ENCODE measurements around the gene NPPA. TPM values are rescaled to one million over a fixed set of nuclear protein-coding genes. Genes with fewer than 3 reads are reported as not detected.

The NPPA gene
- total and polyA plus RNA-seq, 9 of the 15 experiments (the other 6 are each of a cell fraction or from before 2014, with no cell fraction given): not detected

DNA sequence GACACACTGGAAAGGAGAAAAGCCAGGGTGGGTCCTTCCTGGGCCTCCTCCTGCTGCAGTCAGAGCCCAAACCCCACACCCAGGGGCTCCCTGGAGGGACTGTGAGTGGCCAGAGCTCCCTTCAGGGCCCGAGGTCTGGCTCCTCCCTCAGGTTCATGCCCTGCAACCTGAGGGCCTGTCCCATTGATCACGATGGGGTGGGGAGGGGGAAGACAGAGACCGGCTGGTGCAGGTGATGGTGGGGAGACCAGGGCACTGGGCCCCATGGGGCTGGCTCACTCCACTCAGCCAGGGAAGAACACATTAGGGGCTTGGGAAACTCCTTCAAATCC is 41.3 kb upstream of the NPPA start:
- Histone ChIP-seq H3K9ac (ENCODE audit: insufficient read depth in 1 of 2, low read depth in 2 of 2, low read length in 2 of 2) (peak overlapping the region in 1 of 2 experiments; percentile 82; a peak in 2 of 4 replicates), H3K4me2 (ENCODE audit: insufficient read depth, low read length) (no peak overlapping the region), H3K9me3 (replicated peaks; ENCODE audit: control insufficient read depth, insufficient read depth, low read depth, low read length) (no peaks in the 10 kb centered on the region), H3K36me3 (ENCODE audit: control insufficient read depth, insufficient read depth, low read length) (no peaks in the 10 kb centered on the region), H3K27ac (ENCODE audit: extremely low read depth, low read depth, low read length) (no peak overlapping the region), H3K4me1 (replicated peaks in 1 of 2; ENCODE audit: control insufficient read depth in 2 of 2, insufficient read depth in 2 of 2, low read length in 2 of 2) (peaks cover 6 to 31% of the 10 kb centered on the region in 2 experiments; a peak in 4 of 5 replicates), H4K20me1 (replicated peaks; ENCODE audit: control insufficient read depth, insufficient read depth, low read length) (no peaks in the 10 kb centered on the region), H2AFZ (ENCODE audit: low read depth, low read length) (0 out of 2 replicates have a peak overlapping the region, but pooled peaks have one; percentile 10), H3K4me3 (no peak overlapping the region), H3K79me2 (ENCODE audit: control insufficient read depth, insufficient read depth, low read length) (no peaks in the 10 kb centered on the region), H3K9me1 (ENCODE audit: control insufficient read depth, insufficient read depth, low read length) (no peaks in the 10 kb centered on the region), H3K27me3 (ENCODE audit: control insufficient read depth in 2 of 2, insufficient read depth in 2 of 2, low read length in 2 of 2) (no peaks in the 10 kb centered on the region)
- no TSS peak for BruUV-seq (replicated peaks)
- in situ Hi-C loops (cut with MboI): no loop called here
- no peak for DNase-seq (ENCODE audit: extremely low read depth in 1 of 4, low spot score in 3 of 4)
- no peak for ATAC-seq
- no peak for FAIRE-seq
- TF ChIP-seq, protein P1, sequence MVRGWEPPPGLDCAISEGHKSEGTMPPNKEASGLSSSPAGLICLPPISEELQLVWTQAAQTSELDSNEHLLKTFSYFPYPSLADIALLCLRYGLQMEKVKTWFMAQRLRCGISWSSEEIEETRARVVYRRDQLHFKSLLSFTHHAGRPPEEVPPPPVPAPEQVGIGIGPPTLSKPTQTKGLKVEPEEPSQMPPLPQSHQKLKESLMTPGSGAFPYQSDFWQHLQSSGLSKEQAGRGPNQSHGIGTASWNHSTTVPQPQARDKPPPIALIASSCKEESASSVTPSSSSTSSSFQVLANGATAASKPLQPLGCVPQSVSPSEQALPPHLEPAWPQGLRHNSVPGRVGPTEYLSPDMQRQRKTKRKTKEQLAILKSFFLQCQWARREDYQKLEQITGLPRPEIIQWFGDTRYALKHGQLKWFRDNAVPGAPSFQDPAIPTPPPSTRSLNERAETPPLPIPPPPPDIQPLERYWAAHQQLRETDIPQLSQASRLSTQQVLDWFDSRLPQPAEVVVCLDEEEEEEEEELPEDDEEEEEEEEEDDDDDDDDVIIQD (CRISPR knock-in tag; IDR thresholded peaks at IDR 0.05): no peak
- TF ChIP-seq ZSCAN32 (CRISPR knock-in tag; IDR thresholded peaks at IDR 0.05) (no peak), COPS2 (conservative IDR thresholded peaks at IDR 0.05) (no peak), ZEB2 (IDR thresholded peaks at IDR 0.05) (no peak), PTBP1 (IDR thresholded peaks at IDR 0.05; ENCODE audit: low read depth, low read length) (no peak), ETV1 (tag; conservative IDR thresholded peaks at IDR 0.05; ENCODE audit: low read depth) (no peak), FOS (IDR thresholded peaks at IDR 0.05; ENCODE audit: extremely low read depth, insufficient read length) (no peak), GABPB2 (CRISPR knock-in tag; conservative IDR thresholded peaks at IDR 0.05) (no peak), ZNF408 (CRISPR knock-in tag; IDR thresholded peaks at IDR 0.05; ENCODE audit: low read depth) (no peak), ASH1L (IDR thresholded peaks at IDR 0.05; ENCODE audit: borderline replicate concordance, low read depth, partially characterized antibody) (no peak), ZFP1 (CRISPR knock-in tag; IDR thresholded peaks at IDR 0.05) (no peak), HNRNPUL1 (IDR thresholded peaks at IDR 0.05; ENCODE audit: low read length) (no peak)
- TF ChIP-seq, protein P2, sequence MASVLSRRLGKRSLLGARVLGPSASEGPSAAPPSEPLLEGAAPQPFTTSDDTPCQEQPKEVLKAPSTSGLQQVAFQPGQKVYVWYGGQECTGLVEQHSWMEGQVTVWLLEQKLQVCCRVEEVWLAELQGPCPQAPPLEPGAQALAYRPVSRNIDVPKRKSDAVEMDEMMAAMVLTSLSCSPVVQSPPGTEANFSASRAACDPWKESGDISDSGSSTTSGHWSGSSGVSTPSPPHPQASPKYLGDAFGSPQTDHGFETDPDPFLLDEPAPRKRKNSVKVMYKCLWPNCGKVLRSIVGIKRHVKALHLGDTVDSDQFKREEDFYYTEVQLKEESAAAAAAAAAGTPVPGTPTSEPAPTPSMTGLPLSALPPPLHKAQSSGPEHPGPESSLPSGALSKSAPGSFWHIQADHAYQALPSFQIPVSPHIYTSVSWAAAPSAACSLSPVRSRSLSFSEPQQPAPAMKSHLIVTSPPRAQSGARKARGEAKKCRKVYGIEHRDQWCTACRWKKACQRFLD (CRISPR knock-in tag; IDR thresholded peaks at IDR 0.05): no peak
- TF ChIP-seq, protein P3, sequence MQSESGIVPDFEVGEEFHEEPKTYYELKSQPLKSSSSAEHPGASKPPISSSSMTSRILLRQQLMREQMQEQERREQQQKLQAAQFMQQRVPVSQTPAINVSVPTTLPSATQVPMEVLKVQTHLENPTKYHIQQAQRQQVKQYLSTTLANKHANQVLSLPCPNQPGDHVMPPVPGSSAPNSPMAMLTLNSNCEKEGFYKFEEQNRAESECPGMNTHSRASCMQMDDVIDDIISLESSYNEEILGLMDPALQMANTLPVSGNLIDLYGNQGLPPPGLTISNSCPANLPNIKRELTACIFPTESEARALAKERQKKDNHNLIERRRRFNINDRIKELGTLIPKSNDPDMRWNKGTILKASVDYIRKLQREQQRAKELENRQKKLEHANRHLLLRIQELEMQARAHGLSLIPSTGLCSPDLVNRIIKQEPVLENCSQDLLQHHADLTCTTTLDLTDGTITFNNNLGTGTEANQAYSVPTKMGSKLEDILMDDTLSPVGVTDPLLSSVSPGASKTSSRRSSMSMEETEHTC (IDR thresholded peaks at IDR 0.05): no peak
- ChIA-PET POLR2A (interaction anchor here (0.5 to 6.1 kb wide), 4 partner anchors 20 to 117 kb away, joined by 3 to 78 read pairs (median 3); no protein-coding TSS in a partner anchor), CTCF (ENCODE audit: low intra/inter-chr PET ratio) (no interaction called here)
- intact Hi-C loops (cut with micrococcal nuclease): loop anchor here (10.0 kb wide), 1 partner anchor 224 kb away; the partner anchor contains the start of gene FBXO6
- 20% methylated on average over 3 of the region's 3 CpGs for WGBS (ENCODE audit: insufficient coverage, low coverage, missing lambda C conversion rate)

All from K562 (cell line).